Fibroblast of pulmonary artery (primary cell): ENCODE results near the gene ASB3.

ENCODE experiments used
- DNase-seq: peaks from one replicate; pipeline ENCODE4 v3.0.0-alpha.2; 2010; ENCODE audit warnings: low read depth
- H3K4me3 ChIP-seq: replicated peaks from 2 replicates; pipeline ENCODE4 v1.5.1; 2011; ENCODE audit warnings: low read depth, mild to moderate bottlenecking, control low read depth, low read length, moderate library complexity
- TF ChIP-seq, protein P1 (sequence below): IDR thresholded peaks from 2 replicates; pipeline ENCODE4 v1.5.1; 2011; ENCODE audit warnings: mild to moderate bottlenecking, control low read depth, low read length, inconsistent platforms; ENCODE audit errors: missing control alignments

Gene ASB3

DNA sequence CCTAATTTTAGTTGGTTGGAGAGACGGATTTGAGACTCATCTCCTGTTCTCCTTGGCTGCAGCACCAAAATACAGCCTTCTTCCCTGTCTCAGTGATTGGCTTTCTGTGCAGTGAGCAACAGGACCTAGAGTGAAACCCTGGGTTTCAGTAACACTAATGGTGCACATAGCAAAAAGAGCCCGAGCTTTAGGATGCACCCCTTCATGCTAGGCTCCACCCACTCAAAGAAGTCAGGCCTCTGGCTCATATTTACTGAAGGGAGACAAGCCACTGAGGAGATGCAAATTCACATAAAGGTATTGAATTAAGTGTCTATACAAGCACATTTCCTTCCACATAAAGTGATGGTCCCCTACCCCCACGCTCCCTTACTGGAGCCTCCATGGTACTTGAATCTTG lies 151.1 kb downstream of the ASB3 start:
- DNase-seq = no peak
- TF ChIP-seq, protein P1, sequence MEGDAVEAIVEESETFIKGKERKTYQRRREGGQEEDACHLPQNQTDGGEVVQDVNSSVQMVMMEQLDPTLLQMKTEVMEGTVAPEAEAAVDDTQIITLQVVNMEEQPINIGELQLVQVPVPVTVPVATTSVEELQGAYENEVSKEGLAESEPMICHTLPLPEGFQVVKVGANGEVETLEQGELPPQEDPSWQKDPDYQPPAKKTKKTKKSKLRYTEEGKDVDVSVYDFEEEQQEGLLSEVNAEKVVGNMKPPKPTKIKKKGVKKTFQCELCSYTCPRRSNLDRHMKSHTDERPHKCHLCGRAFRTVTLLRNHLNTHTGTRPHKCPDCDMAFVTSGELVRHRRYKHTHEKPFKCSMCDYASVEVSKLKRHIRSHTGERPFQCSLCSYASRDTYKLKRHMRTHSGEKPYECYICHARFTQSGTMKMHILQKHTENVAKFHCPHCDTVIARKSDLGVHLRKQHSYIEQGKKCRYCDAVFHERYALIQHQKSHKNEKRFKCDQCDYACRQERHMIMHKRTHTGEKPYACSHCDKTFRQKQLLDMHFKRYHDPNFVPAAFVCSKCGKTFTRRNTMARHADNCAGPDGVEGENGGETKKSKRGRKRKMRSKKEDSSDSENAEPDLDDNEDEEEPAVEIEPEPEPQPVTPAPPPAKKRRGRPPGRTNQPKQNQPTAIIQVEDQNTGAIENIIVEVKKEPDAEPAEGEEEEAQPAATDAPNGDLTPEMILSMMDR = no peak
- no peak overlapping the region for H3K4me3 ChIP-seq

DNA sequence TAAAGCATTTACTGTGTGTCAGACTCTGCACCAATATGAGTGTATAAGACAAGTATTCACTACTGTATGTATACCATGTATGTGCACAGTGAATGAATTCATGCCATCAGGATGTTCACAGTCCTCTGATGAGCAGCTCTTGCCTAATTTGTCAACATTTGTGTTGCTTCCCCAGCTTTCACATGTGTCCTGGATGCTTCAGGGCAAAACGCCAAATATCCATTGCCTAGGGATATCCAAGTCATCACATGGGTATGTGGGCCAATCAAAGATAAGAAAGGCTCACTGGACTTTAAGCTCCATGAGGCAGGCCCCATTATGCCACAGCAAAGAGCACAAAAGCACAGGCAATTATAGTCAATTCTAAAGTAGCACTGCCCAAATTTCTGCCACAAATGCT lies 153.3 kb downstream of the ASB3 start:
- TF ChIP-seq, protein P1 = no peak
- DNase-seq = peak; percentile 22
- no peak overlapping the region for H3K4me3 ChIP-seq

DNA sequence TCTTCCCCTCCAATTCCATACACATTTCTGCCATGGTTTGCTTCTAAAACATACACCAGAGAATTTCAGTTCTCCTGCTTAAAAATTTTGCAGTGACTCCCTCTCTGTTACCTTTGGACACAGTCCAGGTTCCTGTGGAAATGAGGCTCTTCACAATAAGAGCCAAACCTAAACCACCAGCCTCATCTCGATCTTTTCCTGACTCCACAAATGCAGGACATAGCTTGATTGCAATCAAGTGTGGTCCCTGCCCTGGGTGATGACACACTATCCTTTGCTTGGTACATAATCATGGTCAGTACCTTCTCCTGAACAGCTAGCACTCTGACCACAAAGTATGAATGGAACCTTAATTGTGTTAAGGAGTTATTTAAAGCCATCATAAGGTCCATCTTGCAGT lies 154.0 kb downstream of the ASB3 start:
- TF ChIP-seq, protein P1 = no peak
- DNase-seq = peak; percentile 31
- no peak overlapping the region for H3K4me3 ChIP-seq

DNA sequence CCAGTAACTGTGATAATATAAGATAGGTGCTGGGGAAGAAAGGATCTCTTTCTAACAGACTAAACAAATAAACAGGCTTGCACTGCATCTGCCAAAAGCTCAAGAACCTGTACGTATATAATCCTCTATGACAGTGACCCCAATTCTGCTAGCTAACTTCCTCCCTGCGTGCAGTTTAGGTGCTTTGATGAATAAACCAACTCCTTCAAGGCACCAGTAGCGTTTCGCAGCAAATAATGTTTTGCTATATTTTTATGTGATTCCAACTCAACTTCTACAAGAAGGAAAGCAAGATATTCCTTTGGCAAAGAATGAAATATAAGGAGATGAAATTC lies 154.7 kb downstream of the ASB3 start:
- H3K4me3 ChIP-seq = no peak overlapping the region
- TF ChIP-seq, protein P1 = no peak
- no peak for DNase-seq

DNA sequence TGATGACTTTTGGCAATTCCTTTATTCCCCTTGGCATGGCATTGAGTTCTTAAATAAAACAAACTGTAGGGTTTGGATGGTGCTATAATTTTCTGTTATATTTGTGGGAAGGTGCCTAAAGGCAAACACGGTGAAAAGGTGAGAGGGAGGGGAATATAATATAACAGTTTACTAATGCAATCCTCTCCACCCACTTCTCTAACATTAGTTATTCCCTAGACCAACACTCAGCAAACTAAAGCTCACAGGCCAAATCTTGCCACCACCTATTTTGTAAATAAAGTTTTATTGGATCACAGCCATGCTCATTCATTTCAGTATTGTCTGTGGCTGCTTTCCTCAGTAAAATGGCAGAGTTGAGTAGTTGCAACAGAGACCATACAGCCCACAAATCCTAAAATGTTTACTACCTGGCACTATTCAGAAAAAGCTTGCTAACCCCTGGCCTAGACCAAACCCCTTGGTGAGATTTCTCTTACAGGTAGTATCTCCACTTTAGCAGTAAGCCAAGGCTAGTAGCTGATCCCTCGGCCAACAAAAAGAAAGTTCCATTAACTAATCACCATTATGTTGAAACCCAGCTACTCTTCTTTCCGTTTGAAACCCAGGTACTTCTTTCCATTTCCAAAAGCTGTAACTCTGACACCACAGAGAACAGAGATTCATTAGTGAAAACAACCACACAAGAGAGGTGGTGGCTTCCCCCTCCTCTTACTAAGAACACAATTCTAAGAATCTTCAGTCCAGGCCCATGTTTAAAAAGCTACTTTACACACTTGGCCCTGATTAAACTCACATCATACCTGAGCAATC lies 155.2 kb downstream of the ASB3 start:
- TF ChIP-seq, protein P1 = no peak
- no peak for DNase-seq
- no peak overlapping the region for H3K4me3 ChIP-seq

DNA sequence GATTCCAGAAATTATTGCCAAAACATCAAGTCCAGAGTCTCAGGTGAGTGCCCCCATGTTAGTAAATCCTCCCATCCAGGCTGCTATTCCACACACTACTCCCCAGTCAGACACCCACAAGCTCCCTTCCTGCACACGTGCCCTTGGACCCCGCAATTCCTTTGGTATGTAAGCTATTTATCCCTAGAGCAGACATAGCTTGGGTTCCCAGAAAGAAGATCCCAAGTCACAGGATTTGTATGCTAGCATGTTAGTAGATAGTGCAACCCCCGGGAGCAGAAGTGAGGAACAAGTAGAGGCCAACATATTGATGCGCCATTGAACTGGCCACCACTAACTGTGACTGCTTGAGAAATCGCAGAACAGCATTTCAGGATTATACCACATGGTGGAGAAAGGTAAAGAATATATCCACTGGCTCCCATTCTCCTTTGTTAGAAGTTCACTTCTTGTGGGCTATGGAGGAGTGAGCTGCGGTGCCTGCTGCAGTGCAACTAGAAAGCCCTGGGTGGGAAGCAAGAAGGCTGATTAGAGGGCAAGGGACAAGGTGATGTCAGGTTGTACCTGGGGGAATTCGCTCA lies 156.6 kb downstream of the ASB3 start:
- DNase-seq = no peak
- TF ChIP-seq, protein P1 = no peak
- no peak overlapping the region for H3K4me3 ChIP-seq

DNA sequence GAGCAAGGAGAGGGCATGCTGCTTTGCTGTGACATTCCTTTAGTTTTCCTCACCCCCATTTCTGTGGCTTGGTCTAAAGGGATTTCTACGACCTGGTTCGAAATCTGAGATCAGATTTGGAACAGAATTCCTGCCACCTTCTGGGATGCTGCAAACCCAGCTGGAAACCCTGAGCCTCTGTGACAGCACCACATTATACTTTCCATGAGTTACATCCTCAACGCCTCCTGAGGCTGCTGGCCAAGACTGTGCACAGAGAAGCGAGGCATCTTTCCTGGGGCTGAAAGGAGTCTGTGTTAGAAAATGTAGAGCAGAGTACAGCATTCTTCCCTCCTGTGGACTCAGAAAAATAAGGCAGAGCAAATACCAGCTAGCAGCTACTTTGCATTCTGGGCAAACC lies 157.3 kb downstream of the ASB3 start:
- DNase-seq = no peak
- no peak overlapping the region for H3K4me3 ChIP-seq
- TF ChIP-seq, protein P1 = no peak
